ENCODE measurements around the gene PIK3R2. TPM values are rescaled to one million over a fixed set of nuclear protein-coding genes. Genes with fewer than 3 reads are reported as not detected.
A peak's percentile ranks its signal among the peaks of the same experiment; 100 is the strongest.

Gene PIK3R2
- total and polyA plus RNA-seq, 2 of the 13 experiments (the other 11 are each of a cell fraction or from before 2014, with no cell fraction given) = 18.6 to 25.3 TPM

GRCh38 chr19:18152817-18153555 is at the start of gene PIK3R2 (continued):
- peak; percentile 92; the same call in 1 of the 2 replicates for TF ChIP-seq ZNF558 (CRISPR knock-in tag; IDR thresholded peaks at IDR 0.05; ENCODE audit: borderline replicate concordance)
- peak; percentile 31; the same call in 1 of the 2 replicates for TF ChIP-seq ZBTB7A (CRISPR knock-in tag; IDR thresholded peaks at IDR 0.05)
- TF ChIP-seq ZBTB21 (CRISPR knock-in tag; IDR thresholded peaks at IDR 0.05) = no peak

- BruUV-seq (replicated peaks) = no TSS peak
- ATAC-seq (peak; percentile 10; the same call in 2 of the 3 replicates), FAIRE-seq (no peak), DNase-seq (ENCODE audit: low spot score) (no peak)
- CTCF ChIA-PET (ENCODE audit: low intra/inter-chr PET ratio, low total read pairs) = no interaction called here
- H3K27me3 ChIP-seq (ENCODE audit: control insufficient read depth in 1 of 2, insufficient read depth in 2 of 2, low read length in 2 of 2) = no peaks in the 10 kb centered on the region
- POLR2A ChIA-PET = interaction anchor here (0.8 to 1.4 kb wide), 4 partner anchors 11 to 50 kb away, joined by 3 to 5 read pairs (median 3); partner anchors contain the start of gene PIK3R2
- no peaks in the 10 kb centered on the region for H3K36me3 ChIP-seq (replicated peaks in 1 of 2; ENCODE audit: control insufficient read depth in 1 of 2, insufficient read depth in 2 of 2, low read length in 2 of 2)
- H4K20me1 ChIP-seq (ENCODE audit: insufficient read depth, low read length) = no peaks in the 10 kb centered on the region
- no peaks in the 10 kb centered on the region for H3K79me2 ChIP-seq (ENCODE audit: insufficient read depth, low read length)
- H3K9ac ChIP-seq (ENCODE audit: insufficient read depth, low read depth, low read length) = peak overlapping the region; percentile 50; the same call in 1 of the 2 replicates
- peak overlapping the region; percentile 34 for H3K27ac ChIP-seq (ENCODE audit: extremely low read length, insufficient read depth, low read length)
- peak overlapping the region; percentile 28 to 69 (median 62); a peak in 5 of 6 replicates for H3K4me3 ChIP-seq (replicated peaks in 1 of 3; ENCODE audit: insufficient read depth in 1 of 3, low read depth in 2 of 3, low read length in 3 of 3)
- no peak overlapping the region for H2AFZ ChIP-seq (ENCODE audit: low read length)
- intact Hi-C loops (cut with micrococcal nuclease; ENCODE audit: unreplicated experiment) = no loop called here
- H3K4me1 ChIP-seq (ENCODE audit: insufficient read depth, low read length) = peaks cover 62% of the 10 kb centered on the region
- in situ Hi-C loops (cut with HindIII; ENCODE audit: extremely low pct_ligation_motif_present, low pct_unique_long_range_greater_than_20kb) = no loop called here
- 46% methylated on average over 5 of the region's 5 CpGs for WGBS (ENCODE audit: low lambda C conversion rate)
- H3K4me2 ChIP-seq (ENCODE audit: low read depth, low read length) = peak overlapping the region; percentile 81
- H3K9me3 ChIP-seq (ENCODE audit: low read length) = no peaks in the 10 kb centered on the region
- TF ChIP-seq MYPOP (CRISPR knock-in tag; IDR thresholded peaks at IDR 0.05) (0 out of 2 replicates have a peak, but pooled peaks have one; percentile 21), SETDB1 (CRISPR knock-in tag; IDR thresholded peaks at IDR 0.05; ENCODE audit: borderline replicate concordance) (no peak), MEIS2 (CRISPR knock-in tag; IDR thresholded peaks at IDR 0.05) (0 out of 2 replicates have a peak, but pooled peaks have one; percentile 5), KLF15 (CRISPR knock-in tag; IDR thresholded peaks at IDR 0.05; ENCODE audit: borderline replicate concordance) (no peak), USF2 (IDR thresholded peaks at IDR 0.05; ENCODE audit: low read depth, low read length) (no peak), USF2 (CRISPR knock-in tag; IDR thresholded peaks at IDR 0.05; ENCODE audit: borderline replicate concordance) (no peak), SKIL (CRISPR knock-in tag; IDR thresholded peaks at IDR 0.05; ENCODE audit: borderline replicate concordance) (0 out of 2 replicates have a peak, but pooled peaks have one; percentile 4), ZNF513 (CRISPR knock-in tag; conservative IDR thresholded peaks at IDR 0.05) (no peak), SOX6 (IDR thresholded peaks at IDR 0.05) (no peak), SOX6 (CRISPR knock-in tag; IDR thresholded peaks at IDR 0.05) (no peak), ZNF724P (CRISPR knock-in tag; IDR thresholded peaks at IDR 0.05; ENCODE audit: borderline replicate concordance) (0 out of 2 replicates have a peak, but pooled peaks have one; percentile 26), ZNF17 (CRISPR knock-in tag; IDR thresholded peaks at IDR 0.05) (no peak)
Measured at GRCh38 chr19:18104793-18105131, 48.2 kb upstream of the PIK3R2 start.
